Hematopoietic multipotent progenitor cell (in vitro differentiated cells): ENCODE results near the gene MSLN. TPM values are rescaled to one million over a fixed set of nuclear protein-coding genes. Genes with fewer than 3 reads are reported as not detected.
A peak's percentile ranks its signal among the peaks of the same experiment; 100 is the strongest.

Experiments used
- DNase-seq, 3 donors: peaks; one replicate each; pipeline ENCODE4 v3.0.0-alpha.2; 2011 to 2015; ENCODE audit warnings: low read depth in 2 of 3, low spot score in 2 of 3
- total RNA-seq: library from RNA; depleted of rRNA; stranded (reverse); fragments of >200 nt; gene quantifications from one replicate; pipeline ENCODE4 v1.2.3, GENCODE V29; 2012

MSLN gene
- total RNA-seq, 1 donor, result under 0.01 TPM

- DNase-seq, result peak; percentile 83 to 92 (median 87)
These were observed 28.0 kb downstream of the MSLN start, which contains the start of gene CHTF18 for GRCh38 chr16:788399-789126. TSS of gene CHTF18 (plus strand) at chr16:788620. CDS start at chr16:788685, 65 bp downstream.

- no peak for DNase-seq
These were observed 28.8 kb downstream of the MSLN start for GRCh38 chr16:789191-789850.

GRCh38 chr16:790086-790485 lies 29.6 kb downstream of the MSLN start:
- DNase-seq, result no peak

- DNase-seq, result no peak
These were observed 30.6 kb downstream of the MSLN start for GRCh38 chr16:791131-791530.

- no peak for DNase-seq
These were observed 31.9 kb downstream of the MSLN start for GRCh38 chr16:792221-792995.

GRCh38 chr16:793414-793813 lies 32.9 kb downstream of the MSLN start:
- no peak for DNase-seq

- DNase-seq, result no peak
These were observed 33.7 kb downstream of the MSLN start for GRCh38 chr16:794091-794822.

- no peak for DNase-seq
These were observed 34.4 kb downstream of the MSLN start for GRCh38 chr16:794853-795466.

- no peak for DNase-seq
These were observed 35.2 kb downstream of the MSLN start for GRCh38 chr16:795580-796229.

GRCh38 chr16:796296-797119 lies 36.0 kb downstream of the MSLN start:
- DNase-seq, result no peak

GRCh38 chr16:797120-797420 lies 36.5 kb downstream of the MSLN start:
- DNase-seq, result no peak

- DNase-seq, result no peak
These were observed 37.2 kb downstream of the MSLN start for GRCh38 chr16:797686-798085.

GRCh38 chr16:798666-799065 lies 38.1 kb downstream of the MSLN start:
- no peak for DNase-seq

- no peak for DNase-seq
These were observed 38.8 kb downstream of the MSLN start for GRCh38 chr16:799111-799947.

- DNase-seq, result no peak
These were observed 39.7 kb downstream of the MSLN start, which contains the start of gene GNG13 for GRCh38 chr16:799948-800833. TSS of gene GNG13 (minus strand) at chr16:800734. CDS start at chr16:799077, 1,657 bp downstream.

- no peak for DNase-seq
These were observed 40.4 kb downstream of the MSLN start for GRCh38 chr16:800834-801511.
